ENCODE results near the gene ELP1.

- TF ChIP-seq CTCF (IDR thresholded peaks at IDR 0.05 in 4 of 5, conservative IDR thresholded peaks at IDR 0.05 in 1 of 5) (no peak), POLR2A (IDR thresholded peaks at IDR 0.05) (no peak)
Observed at GRCh38 chr9:108980893-108981292, 47.0 kb upstream of the ELP1 start.

All from gastrocnemius medialis (tissue), 4 donors.